Neural cell (in vitro differentiated cells): ENCODE measurements around the gene FILIP1L. TPM values are rescaled to one million over a fixed set of nuclear protein-coding genes. Genes with fewer than 3 reads are reported as not detected.

Experiments
- H2AFZ ChIP-seq: fragments of 200-600, 300-800 bp; sonication (generic), shearing (Covaris generic); 2 replicates; pipeline ENCODE4 v1.6.0; 2014; ENCODE audit warnings: low read depth, mild to moderate bottlenecking, antibody characterized with exemption, low read length, moderate library complexity
- H3F3A ChIP-seq: fragments of 200-600 bp; shearing (Covaris generic); 2 replicates; pipeline ENCODE4 v1.6.1; 2016; ENCODE audit warnings: mild to moderate bottlenecking, moderate library complexity, mixed read lengths, antibody characterized with exemption, low read length; ENCODE audit not compliant: insufficient read depth, poor library complexity, severe bottlenecking
- H3K27ac ChIP-seq: fragments of 200-600, 300-800 bp; sonication (generic), shearing (Covaris generic); 2 replicates; pipeline ENCODE4 v1.5.1; 2014; ENCODE audit warnings: mild to moderate bottlenecking, low read length, moderate library complexity
- H3K27me3 ChIP-seq: fragments of 300-800, 200-600 bp; sonication (generic), shearing (Covaris generic); 2 replicates; pipeline ENCODE4 v1.6.0; 2014; ENCODE audit warnings: mild to moderate bottlenecking, low read depth, low read length, moderate library complexity; ENCODE audit not compliant: insufficient read depth
- H3K36me3 ChIP-seq: fragments of 300-800, 200-600 bp; sonication (generic), shearing (Covaris generic); 2 replicates; pipeline ENCODE4 v1.5.1; 2014; ENCODE audit warnings: mild to moderate bottlenecking, antibody characterized with exemption, low read length, moderate library complexity; ENCODE audit not compliant: insufficient read depth
- H3K4me2 ChIP-seq: fragments of 300-800, 200-600 bp; sonication (generic), shearing (Covaris generic); 2 replicates; pipeline ENCODE4 v1.6.0; 2014; ENCODE audit warnings: mild to moderate bottlenecking, low read length
- H3K4me3 ChIP-seq: fragments of 300-800, 200-600 bp; sonication (generic), shearing (Covaris generic); 2 replicates; pipeline ENCODE4 v1.5.1; 2014; ENCODE audit warnings: mild to moderate bottlenecking, low read length, moderate library complexity
- H3K79me2 ChIP-seq: fragments of 200-600 bp; shearing (Covaris generic); replicated peaks from 2 replicates; pipeline ENCODE4 v1.6.0; 2014; ENCODE audit warnings: mild to moderate bottlenecking, low read length, moderate library complexity; ENCODE audit not compliant: insufficient read depth
- H3K9ac ChIP-seq: fragments of 300-800, 200-600 bp; sonication (generic), shearing (Covaris generic); 2 replicates; pipeline ENCODE4 v1.6.1; 2016; ENCODE audit warnings: mild to moderate bottlenecking, low read length, mixed read lengths
- H3K9me2 ChIP-seq: fragments of 200-600 bp; shearing (Covaris generic); 2 replicates; pipeline ENCODE4 v1.6.1; 2016; ENCODE audit warnings: mild to moderate bottlenecking, low read length, mixed read lengths; ENCODE audit not compliant: insufficient read depth
- H3K9me3 ChIP-seq: fragments of 200-600, 300-800 bp; sonication (generic), shearing (Covaris generic); 2 replicates; pipeline ENCODE4 v1.6.1; 2016; ENCODE audit warnings: mild to moderate bottlenecking, mixed run types, low read length, moderate library complexity, mixed read lengths
- H4K20me1 ChIP-seq: fragments of 200-600 bp; shearing (Covaris generic); 2 replicates; pipeline ENCODE4 v1.6.1; 2016; ENCODE audit warnings: mild to moderate bottlenecking, mixed run types; ENCODE audit not compliant: insufficient read depth
- EP300 ChIP-seq: fragments of 450-650 bp; conservative IDR thresholded peaks from 2 replicates; pipeline ENCODE4 v1.6.1; 2014; ENCODE audit warnings: antibody characterized with exemption, mild to moderate bottlenecking, moderate library complexity; ENCODE audit not compliant: poor library complexity, severe bottlenecking
- EZH2 ChIP-seq: fragments of 200-600, 300-800 bp; shearing (Covaris generic), sonication (generic); IDR thresholded peaks from 2 replicates; pipeline ENCODE4 v1.6.1; 2014; ENCODE audit warnings: antibody characterized with exemption, low read length, borderline replicate concordance, mild to moderate bottlenecking; ENCODE audit not compliant: insufficient read depth, poor library complexity, severe bottlenecking
- MXI1 ChIP-seq: fragments of 450-650 bp; conservative IDR thresholded peaks from 2 replicates; pipeline ENCODE4 v1.6.1; 2014; ENCODE audit warnings: antibody characterized with exemption, mild to moderate bottlenecking; ENCODE audit not compliant: poor library complexity, severe bottlenecking
- POLR2AphosphoS5 ChIP-seq: IDR thresholded peaks from 2 replicates; pipeline ENCODE4 v1.6.1; 2012
- RAD21 ChIP-seq: fragments of 450-650 bp; conservative IDR thresholded peaks from 2 replicates; pipeline ENCODE4 v1.6.1; 2014; ENCODE audit warnings: antibody characterized with exemption, mild to moderate bottlenecking, moderate library complexity
- SMC3 ChIP-seq: fragments of 450-650 bp; conservative IDR thresholded peaks from 2 replicates; pipeline ENCODE4 v1.6.1; 2014; ENCODE audit warnings: antibody characterized with exemption, mild to moderate bottlenecking, moderate library complexity; ENCODE audit not compliant: poor library complexity
- TAF1 ChIP-seq: IDR thresholded peaks from 2 replicates; pipeline ENCODE4 v1.6.1; 2012; ENCODE audit warnings: low read depth
- polyA plus RNA-seq: library from polyadenylated mRNA; depleted of rRNA; stranded (reverse); fragments of >200 nt; gene quantifications from 2 replicates; pipeline ENCODE4 v1.2.3, GENCODE V29; 2014
- TF ChIP-seq, protein P1 (sequence below): fragments of 450-650 bp; IDR thresholded peaks from 2 replicates; pipeline ENCODE4 v1.5.1; 2014; ENCODE audit warnings: antibody characterized with exemption, mild to moderate bottlenecking, moderate library complexity; ENCODE audit not compliant: poor library complexity, severe bottlenecking
- TF ChIP-seq, protein P2 (sequence below): IDR thresholded peaks from 2 replicates; pipeline ENCODE4 v1.6.1; 2012; ENCODE audit warnings: borderline replicate concordance

FILIP1L gene
- polyA plus RNA-seq, 1 donor from 2014 or later = 0.27 TPM

DNA sequence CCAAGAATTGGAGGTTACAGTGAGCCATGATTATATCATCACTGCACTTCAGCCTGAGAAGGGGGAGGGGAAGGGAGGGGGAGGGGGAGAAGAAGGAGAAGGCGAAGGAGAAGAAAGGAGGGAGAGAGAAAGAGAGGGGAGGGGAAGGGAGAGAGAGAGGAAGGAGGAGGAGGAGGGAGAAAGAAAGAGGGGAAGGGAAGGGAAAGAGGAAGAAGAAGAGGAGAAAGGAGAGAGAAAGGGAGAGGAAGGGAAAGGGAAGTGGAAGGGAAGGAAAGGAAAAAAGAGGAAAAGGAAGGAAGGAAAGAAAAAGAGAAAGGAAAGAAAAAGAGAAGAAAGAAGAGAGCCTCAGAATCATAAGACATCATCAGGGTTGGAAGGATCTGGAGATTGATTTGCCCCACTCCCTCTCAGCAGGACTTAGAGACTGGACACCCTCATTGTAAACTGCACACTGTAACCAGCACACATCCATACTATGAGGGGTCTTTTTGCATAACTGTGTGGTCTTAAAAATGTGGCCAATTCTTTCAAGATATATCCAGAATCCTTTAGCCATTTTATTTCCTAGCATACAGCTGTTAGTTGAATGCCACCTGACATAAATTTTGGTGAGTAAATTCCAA, 165.7 kb downstream of the FILIP1L start:
- no peak for TF ChIP-seq RAD21
- no peak for TF ChIP-seq MXI1
- TF ChIP-seq EP300 = no peak
- TF ChIP-seq, protein P1, sequence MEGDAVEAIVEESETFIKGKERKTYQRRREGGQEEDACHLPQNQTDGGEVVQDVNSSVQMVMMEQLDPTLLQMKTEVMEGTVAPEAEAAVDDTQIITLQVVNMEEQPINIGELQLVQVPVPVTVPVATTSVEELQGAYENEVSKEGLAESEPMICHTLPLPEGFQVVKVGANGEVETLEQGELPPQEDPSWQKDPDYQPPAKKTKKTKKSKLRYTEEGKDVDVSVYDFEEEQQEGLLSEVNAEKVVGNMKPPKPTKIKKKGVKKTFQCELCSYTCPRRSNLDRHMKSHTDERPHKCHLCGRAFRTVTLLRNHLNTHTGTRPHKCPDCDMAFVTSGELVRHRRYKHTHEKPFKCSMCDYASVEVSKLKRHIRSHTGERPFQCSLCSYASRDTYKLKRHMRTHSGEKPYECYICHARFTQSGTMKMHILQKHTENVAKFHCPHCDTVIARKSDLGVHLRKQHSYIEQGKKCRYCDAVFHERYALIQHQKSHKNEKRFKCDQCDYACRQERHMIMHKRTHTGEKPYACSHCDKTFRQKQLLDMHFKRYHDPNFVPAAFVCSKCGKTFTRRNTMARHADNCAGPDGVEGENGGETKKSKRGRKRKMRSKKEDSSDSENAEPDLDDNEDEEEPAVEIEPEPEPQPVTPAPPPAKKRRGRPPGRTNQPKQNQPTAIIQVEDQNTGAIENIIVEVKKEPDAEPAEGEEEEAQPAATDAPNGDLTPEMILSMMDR = no peak
- Histone ChIP-seq H3K9me3 (no peaks in the 10 kb centered on the region), H4K20me1 (no peaks in the 10 kb centered on the region), H3K9ac (no peak overlapping the region), H3F3A (no peaks in the 10 kb centered on the region), H3K4me2 (no peak overlapping the region), H3K36me3 (no peaks in the 10 kb centered on the region), H3K9me2 (no peaks in the 10 kb centered on the region), H3K27ac (no peak overlapping the region), H3K27me3 (no peaks in the 10 kb centered on the region), H3K79me2 (no peaks in the 10 kb centered on the region), H2AFZ (no peak overlapping the region), H3K4me3 (no peak overlapping the region)

DNA sequence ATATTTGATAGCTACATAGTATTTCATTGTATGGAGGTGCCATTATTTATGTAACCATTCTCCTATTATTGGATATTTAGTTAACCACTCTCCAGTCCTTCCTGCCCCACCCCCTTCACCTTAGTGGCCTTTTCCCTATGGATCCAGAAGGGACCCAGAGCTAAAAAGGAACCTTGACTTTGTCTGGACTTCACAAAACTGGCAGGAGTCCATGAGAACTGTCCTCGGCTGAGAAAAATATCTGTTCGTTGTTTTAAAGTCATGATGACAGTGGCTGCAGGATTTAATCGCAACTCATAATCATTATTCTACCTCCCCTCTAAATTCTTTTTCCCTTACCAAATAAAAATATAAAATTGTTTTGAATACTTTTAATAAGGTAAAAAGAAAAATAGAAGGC, 166.9 kb downstream of the FILIP1L start:
- Histone ChIP-seq H3F3A (no peaks in the 10 kb centered on the region), H3K4me2 (no peak overlapping the region), H2AFZ (no peak overlapping the region), H3K27ac (no peak overlapping the region), H3K9ac (no peak overlapping the region), H3K36me3 (no peaks in the 10 kb centered on the region), H3K27me3 (no peaks in the 10 kb centered on the region), H3K9me2 (no peaks in the 10 kb centered on the region), H3K4me3 (no peak overlapping the region), H3K79me2 (no peaks in the 10 kb centered on the region), H3K9me3 (no peaks in the 10 kb centered on the region), H4K20me1 (no peaks in the 10 kb centered on the region)
- TF ChIP-seq, protein P2, sequence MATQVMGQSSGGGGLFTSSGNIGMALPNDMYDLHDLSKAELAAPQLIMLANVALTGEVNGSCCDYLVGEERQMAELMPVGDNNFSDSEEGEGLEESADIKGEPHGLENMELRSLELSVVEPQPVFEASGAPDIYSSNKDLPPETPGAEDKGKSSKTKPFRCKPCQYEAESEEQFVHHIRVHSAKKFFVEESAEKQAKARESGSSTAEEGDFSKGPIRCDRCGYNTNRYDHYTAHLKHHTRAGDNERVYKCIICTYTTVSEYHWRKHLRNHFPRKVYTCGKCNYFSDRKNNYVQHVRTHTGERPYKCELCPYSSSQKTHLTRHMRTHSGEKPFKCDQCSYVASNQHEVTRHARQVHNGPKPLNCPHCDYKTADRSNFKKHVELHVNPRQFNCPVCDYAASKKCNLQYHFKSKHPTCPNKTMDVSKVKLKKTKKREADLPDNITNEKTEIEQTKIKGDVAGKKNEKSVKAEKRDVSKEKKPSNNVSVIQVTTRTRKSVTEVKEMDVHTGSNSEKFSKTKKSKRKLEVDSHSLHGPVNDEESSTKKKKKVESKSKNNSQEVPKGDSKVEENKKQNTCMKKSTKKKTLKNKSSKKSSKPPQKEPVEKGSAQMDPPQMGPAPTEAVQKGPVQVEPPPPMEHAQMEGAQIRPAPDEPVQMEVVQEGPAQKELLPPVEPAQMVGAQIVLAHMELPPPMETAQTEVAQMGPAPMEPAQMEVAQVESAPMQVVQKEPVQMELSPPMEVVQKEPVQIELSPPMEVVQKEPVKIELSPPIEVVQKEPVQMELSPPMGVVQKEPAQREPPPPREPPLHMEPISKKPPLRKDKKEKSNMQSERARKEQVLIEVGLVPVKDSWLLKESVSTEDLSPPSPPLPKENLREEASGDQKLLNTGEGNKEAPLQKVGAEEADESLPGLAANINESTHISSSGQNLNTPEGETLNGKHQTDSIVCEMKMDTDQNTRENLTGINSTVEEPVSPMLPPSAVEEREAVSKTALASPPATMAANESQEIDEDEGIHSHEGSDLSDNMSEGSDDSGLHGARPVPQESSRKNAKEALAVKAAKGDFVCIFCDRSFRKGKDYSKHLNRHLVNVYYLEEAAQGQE = no peak
- no peak for TF ChIP-seq SMC3
- no peak for TF ChIP-seq MXI1
- TF ChIP-seq TAF1 = no peak
- TF ChIP-seq, protein P1 = no peak
- no peak for TF ChIP-seq EZH2
- no peak for TF ChIP-seq RAD21
- TF ChIP-seq POLR2AphosphoS5 = no peak
- no peak for TF ChIP-seq EP300
